ENCODE results near the gene HOXA3.

DNA sequence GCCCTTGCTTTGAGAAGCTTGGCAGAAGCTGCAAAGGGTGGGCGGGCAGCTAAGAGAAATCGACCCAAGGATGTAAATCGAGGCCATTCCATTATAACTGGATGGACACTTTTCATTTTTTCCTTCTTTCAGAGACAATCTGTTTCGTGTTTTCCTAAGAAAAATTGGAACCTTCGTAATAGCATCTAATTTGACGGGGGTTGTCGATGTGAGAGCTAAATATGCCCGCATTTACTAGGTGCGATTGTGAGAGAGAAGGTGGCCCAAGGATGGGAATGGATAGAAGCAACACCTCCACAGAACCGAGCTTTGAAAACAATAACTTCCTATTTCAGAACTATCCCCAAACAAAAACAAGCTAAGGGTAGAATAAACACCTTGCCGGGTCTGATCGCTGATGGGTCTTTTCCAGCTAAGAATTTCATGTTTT lies 21.0 kb downstream of the HOXA3 start:
- TF ChIP-seq, protein P1, sequence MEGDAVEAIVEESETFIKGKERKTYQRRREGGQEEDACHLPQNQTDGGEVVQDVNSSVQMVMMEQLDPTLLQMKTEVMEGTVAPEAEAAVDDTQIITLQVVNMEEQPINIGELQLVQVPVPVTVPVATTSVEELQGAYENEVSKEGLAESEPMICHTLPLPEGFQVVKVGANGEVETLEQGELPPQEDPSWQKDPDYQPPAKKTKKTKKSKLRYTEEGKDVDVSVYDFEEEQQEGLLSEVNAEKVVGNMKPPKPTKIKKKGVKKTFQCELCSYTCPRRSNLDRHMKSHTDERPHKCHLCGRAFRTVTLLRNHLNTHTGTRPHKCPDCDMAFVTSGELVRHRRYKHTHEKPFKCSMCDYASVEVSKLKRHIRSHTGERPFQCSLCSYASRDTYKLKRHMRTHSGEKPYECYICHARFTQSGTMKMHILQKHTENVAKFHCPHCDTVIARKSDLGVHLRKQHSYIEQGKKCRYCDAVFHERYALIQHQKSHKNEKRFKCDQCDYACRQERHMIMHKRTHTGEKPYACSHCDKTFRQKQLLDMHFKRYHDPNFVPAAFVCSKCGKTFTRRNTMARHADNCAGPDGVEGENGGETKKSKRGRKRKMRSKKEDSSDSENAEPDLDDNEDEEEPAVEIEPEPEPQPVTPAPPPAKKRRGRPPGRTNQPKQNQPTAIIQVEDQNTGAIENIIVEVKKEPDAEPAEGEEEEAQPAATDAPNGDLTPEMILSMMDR (IDR thresholded peaks at IDR 0.05) = no peak
- TF ChIP-seq POLR2A (IDR thresholded peaks at IDR 0.05) = no peak

Measured in esophagus squamous epithelium (tissue), 4 donors.